ENCODE measurements around the gene CACNA1I.

Gene CACNA1I

DNA sequence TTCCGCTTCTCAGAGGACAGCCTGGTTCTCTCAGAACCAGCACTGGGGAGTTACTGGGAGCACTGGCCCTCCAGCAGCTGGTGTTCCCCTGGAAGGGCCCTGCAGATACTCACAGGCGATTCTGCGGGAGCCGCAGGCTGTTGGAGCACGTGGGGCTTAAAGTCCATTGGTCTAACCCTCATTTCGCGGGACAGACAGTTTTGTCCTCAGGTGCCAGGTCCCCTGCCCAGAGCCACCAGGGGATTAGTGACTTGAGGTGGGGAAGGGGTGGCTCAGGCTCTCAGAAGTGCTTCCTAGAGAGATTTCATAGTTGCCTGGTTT, 53.9 kb downstream of the CACNA1I start:
- H3K9me3 ChIP-seq (ENCODE audit: insufficient read depth, low read length), result no peaks in the 10 kb centered on the region
- no peak overlapping the region for H2AFZ ChIP-seq (ENCODE audit: low read depth, low read length, severe bottlenecking)
- TF ChIP-seq EZH2phosphoT487 (conservative IDR thresholded peaks at IDR 0.05; ENCODE audit: low read length) (no peak), CTCF (IDR thresholded peaks at IDR 0.05; ENCODE audit: insufficient read depth, low read length, poor library complexity, severe bottlenecking) (no peak)
- H3K36me3 ChIP-seq (ENCODE audit: low read length), result no peaks in the 10 kb centered on the region
- no peaks in the 10 kb centered on the region for H3K9me2 ChIP-seq (replicated peaks; ENCODE audit: insufficient read depth, low read length)
- no peak overlapping the region for H3K4me2 ChIP-seq (ENCODE audit: low read depth, low read length, poor library complexity, severe bottlenecking)
- no peaks in the 10 kb centered on the region for H3K79me2 ChIP-seq (ENCODE audit: insufficient read depth, low read length)
- no peak overlapping the region for H3K4me3 ChIP-seq (ENCODE audit: insufficient read depth, low read length, poor library complexity, severe bottlenecking)
- no peaks in the 10 kb centered on the region for H3K27me3 ChIP-seq (ENCODE audit: low read length)
- no peaks in the 10 kb centered on the region for H3F3A ChIP-seq (ENCODE audit: insufficient read depth)
- H3K9ac ChIP-seq (ENCODE audit: low read length), result no peak overlapping the region
- no peak overlapping the region for H3K27ac ChIP-seq (ENCODE audit: low read depth, low read length)
- no peaks in the 10 kb centered on the region for H4K20me1 ChIP-seq (ENCODE audit: low read depth, low read length)

DNA sequence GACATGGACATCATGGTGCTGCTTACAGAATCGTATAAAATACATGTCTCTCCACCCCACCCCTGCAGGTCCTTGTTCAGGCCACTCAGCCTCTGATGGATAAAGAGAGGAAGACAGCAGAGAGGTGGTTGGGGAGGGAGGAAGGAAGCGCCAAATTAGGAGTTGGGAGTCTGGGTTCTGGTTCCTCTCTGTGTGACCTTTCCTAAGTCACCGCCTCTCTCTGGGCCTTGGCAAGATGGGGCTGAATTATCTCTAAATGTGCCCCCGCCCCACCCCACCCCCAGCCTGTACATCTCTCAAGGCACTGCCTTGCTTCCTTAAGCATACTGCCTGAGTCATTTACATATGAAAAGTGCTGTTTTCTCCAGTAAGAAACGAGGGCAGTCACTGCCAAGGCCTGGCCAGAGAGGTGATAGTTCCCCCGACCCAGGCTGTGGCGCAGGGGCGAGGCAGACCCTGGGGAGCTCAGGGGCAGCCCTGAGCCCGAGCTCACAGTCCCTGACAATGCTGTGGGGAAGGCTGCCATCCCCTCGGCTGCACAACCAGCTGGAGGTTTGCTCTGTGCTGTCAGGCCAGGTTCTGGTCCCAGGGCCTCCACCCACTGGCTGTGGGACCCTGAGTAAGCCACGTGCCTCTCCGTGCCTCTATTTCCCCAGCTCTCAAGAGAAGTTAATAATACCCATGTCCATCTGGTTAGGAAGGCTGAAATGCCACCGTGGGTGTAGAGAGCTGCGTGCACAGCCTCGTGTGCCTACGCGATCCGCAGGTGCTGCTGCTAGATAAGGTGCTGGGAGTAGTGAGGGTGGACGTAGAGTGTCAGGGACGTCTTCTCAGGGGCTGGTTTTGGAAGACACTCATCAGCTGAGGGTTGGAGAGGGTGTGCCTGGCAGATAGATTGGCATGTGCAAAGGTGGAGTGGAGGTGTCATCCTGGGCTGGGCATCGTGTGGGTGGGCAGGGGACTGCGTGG, 55.3 kb downstream of the CACNA1I start:
- Histone ChIP-seq H2AFZ (ENCODE audit: low read depth, low read length, severe bottlenecking) (no peak overlapping the region), H3K36me3 (ENCODE audit: low read length) (no peaks in the 10 kb centered on the region), H4K20me1 (ENCODE audit: low read depth, low read length) (no peaks in the 10 kb centered on the region), H3K4me2 (ENCODE audit: low read depth, low read length, poor library complexity, severe bottlenecking) (no peak overlapping the region), H3K79me2 (ENCODE audit: insufficient read depth, low read length) (no peaks in the 10 kb centered on the region), H3F3A (ENCODE audit: insufficient read depth) (no peaks in the 10 kb centered on the region), H3K27ac (ENCODE audit: low read depth, low read length) (no peak overlapping the region), H3K9ac (ENCODE audit: low read length) (no peak overlapping the region), H3K27me3 (ENCODE audit: low read length) (no peaks in the 10 kb centered on the region), H3K4me3 (ENCODE audit: insufficient read depth, low read length, poor library complexity, severe bottlenecking) (no peak overlapping the region), H3K9me2 (replicated peaks; ENCODE audit: insufficient read depth, low read length) (no peaks in the 10 kb centered on the region), H3K9me3 (ENCODE audit: insufficient read depth, low read length) (no peaks in the 10 kb centered on the region)
- no peak for TF ChIP-seq EZH2phosphoT487 (conservative IDR thresholded peaks at IDR 0.05; ENCODE audit: low read length)

DNA sequence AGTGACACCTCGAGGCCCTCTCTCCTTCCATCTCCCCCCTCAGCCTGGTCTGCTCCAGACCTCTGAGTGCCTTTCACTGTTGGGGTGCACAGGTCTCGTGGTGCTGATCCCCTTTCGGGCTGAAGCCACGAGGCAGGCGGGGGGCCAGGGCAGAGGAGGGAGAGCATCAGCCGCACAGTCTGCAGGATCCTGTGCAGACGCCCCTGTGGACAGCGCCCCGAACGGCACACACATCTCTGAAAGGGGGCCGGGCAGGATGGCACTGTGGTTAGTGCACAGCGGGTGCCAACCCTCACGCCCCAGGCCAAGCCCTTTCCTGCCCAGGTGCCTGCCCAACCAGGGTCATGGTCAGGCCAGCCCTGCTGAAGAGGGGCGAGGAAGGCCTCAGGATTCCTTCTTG, 56.7 kb downstream of the CACNA1I start:
- no peak overlapping the region for H3K9ac ChIP-seq (ENCODE audit: low read length)
- no peaks in the 10 kb centered on the region for H3F3A ChIP-seq (ENCODE audit: insufficient read depth)
- H3K9me2 ChIP-seq (replicated peaks; ENCODE audit: insufficient read depth, low read length), result no peaks in the 10 kb centered on the region
- H3K27me3 ChIP-seq (ENCODE audit: low read length), result no peaks in the 10 kb centered on the region
- H4K20me1 ChIP-seq (ENCODE audit: low read depth, low read length), result no peaks in the 10 kb centered on the region
- H3K27ac ChIP-seq (ENCODE audit: low read depth, low read length), result no peak overlapping the region
- no peak overlapping the region for H2AFZ ChIP-seq (ENCODE audit: low read depth, low read length, severe bottlenecking)
- no peaks in the 10 kb centered on the region for H3K36me3 ChIP-seq (ENCODE audit: low read length)
- H3K4me3 ChIP-seq (ENCODE audit: insufficient read depth, low read length, poor library complexity, severe bottlenecking), result no peak overlapping the region
- no peaks in the 10 kb centered on the region for H3K79me2 ChIP-seq (ENCODE audit: insufficient read depth, low read length)
- TF ChIP-seq CTCF (IDR thresholded peaks at IDR 0.05; ENCODE audit: insufficient read depth, low read length, poor library complexity, severe bottlenecking), result no peak
- no peak for TF ChIP-seq EZH2phosphoT487 (conservative IDR thresholded peaks at IDR 0.05; ENCODE audit: low read length)
- no peak overlapping the region for H3K4me2 ChIP-seq (ENCODE audit: low read depth, low read length, poor library complexity, severe bottlenecking)
- no peaks in the 10 kb centered on the region for H3K9me3 ChIP-seq (ENCODE audit: insufficient read depth, low read length)

DNA sequence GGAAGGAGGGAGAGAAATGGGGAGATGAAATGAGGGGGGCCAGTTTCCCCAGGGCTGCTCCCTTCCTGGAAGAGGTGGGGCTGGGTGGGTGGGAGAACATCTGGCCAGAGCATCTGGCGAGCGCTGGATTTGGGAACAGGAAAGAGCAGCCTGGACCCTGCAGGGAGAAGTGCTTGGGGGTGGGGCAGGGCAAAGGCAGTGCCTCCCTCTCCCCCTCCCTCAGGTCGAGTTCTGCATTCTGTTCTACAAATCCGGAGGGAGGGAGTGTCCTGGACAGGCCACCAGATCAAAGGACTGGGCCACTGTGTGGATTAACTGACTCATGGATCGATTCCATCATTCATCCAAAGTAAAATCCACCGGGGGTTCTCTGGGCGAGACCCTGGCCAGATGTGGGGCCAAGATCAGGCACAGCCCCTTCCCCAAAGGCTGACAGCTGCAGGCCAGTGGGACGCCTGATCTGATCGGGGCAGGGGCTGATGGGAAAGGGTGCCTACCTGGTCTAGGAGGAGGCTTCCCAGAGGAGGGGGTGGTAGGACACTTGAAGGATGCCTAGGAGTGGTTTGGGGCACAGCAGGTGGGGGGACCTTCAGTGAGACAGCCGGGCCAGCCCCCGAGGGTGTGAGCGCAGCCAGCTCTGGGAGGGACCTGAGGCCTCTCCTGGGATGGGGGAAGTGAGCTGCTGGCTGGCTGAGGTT, 57.5 kb downstream of the CACNA1I start:
- Histone ChIP-seq H3F3A (ENCODE audit: insufficient read depth) (no peaks in the 10 kb centered on the region), H2AFZ (ENCODE audit: low read depth, low read length, severe bottlenecking) (no peak overlapping the region), H3K79me2 (ENCODE audit: insufficient read depth, low read length) (no peaks in the 10 kb centered on the region), H3K9ac (ENCODE audit: low read length) (no peak overlapping the region), H3K9me2 (replicated peaks; ENCODE audit: insufficient read depth, low read length) (no peaks in the 10 kb centered on the region), H3K4me2 (ENCODE audit: low read depth, low read length, poor library complexity, severe bottlenecking) (no peak overlapping the region), H3K4me3 (ENCODE audit: insufficient read depth, low read length, poor library complexity, severe bottlenecking) (no peak overlapping the region), H3K27me3 (ENCODE audit: low read length) (no peaks in the 10 kb centered on the region), H3K27ac (ENCODE audit: low read depth, low read length) (no peak overlapping the region), H3K9me3 (ENCODE audit: insufficient read depth, low read length) (no peaks in the 10 kb centered on the region), H3K36me3 (ENCODE audit: low read length) (no peaks in the 10 kb centered on the region), H4K20me1 (ENCODE audit: low read depth, low read length) (no peaks in the 10 kb centered on the region)
- TF ChIP-seq EZH2phosphoT487 (conservative IDR thresholded peaks at IDR 0.05; ENCODE audit: low read length) (no peak), CTCF (IDR thresholded peaks at IDR 0.05; ENCODE audit: insufficient read depth, low read length, poor library complexity, severe bottlenecking) (no peak)

Data from SU-DHL-6 (cell line).